A549 (cell line): ENCODE data around the gene PITX3. TPM values are rescaled to one million over a fixed set of nuclear protein-coding genes. Genes with fewer than 3 reads are reported as not detected.

Source experiments
- ATAC-seq, 2 experiments: fragments of 200-7000 bp in 1 of 2; fragments of >200 bp in 1 of 2; cut with Nextera tagmentation in 1 of 2; cut with Tn5 transposase in 1 of 2; 3 replicates each; pipeline versions ENCODE4 v1.8.0 to v1.9.1; 2018 to 2020; ENCODE audit warnings: mild to moderate bottlenecking in 1 of 2, moderate library complexity in 1 of 2
- CTCF ChIA-PET: fragments of 300-600 bp; sonication (Branson Sonifier 250); formaldehyde crosslinking; extraction: SDS; loops from one replicate; lab custom pipeline; 2021; ENCODE audit warnings: antibody characterized with exemption, inconsistent platforms; lab: Yijun Ruan, JAX
- POLR2A ChIA-PET: fragments of 350-600 bp; formaldehyde crosslinking; extraction: SDS; loops from one replicate; lab custom pipeline; 2021; ENCODE audit warnings: antibody characterized with exemption, inconsistent platforms; lab: Yijun Ruan, JAX
- DNase-seq, 2 experiments: peaks; one replicate each; pipeline versions ENCODE4 v3.0.0 to v3.0.0-alpha.2; 2011 to 2016; ENCODE audit warnings: low read depth in 1 of 2, low spot score in 1 of 2
- FAIRE-seq: peaks from 2 replicates; lab custom pipeline; 2011; peaks lifted over from hg19 to GRCh38; lab: Jason Lieb, UNC
- H3K27ac ChIP-seq, 2 experiments: fragments of >200 bp; sonication (Bioruptor Twin); formaldehyde crosslinking; 3 replicates each; pipeline ENCODE4 v1.5.1; 2016 to 2017
- H3K4me1 ChIP-seq: fragments of >200 bp; sonication (Bioruptor Twin); formaldehyde crosslinking; 3 replicates; pipeline ENCODE4 v1.6.1; 2016
- H3K4me2 ChIP-seq: fragments of >200 bp; sonication (Bioruptor Twin); formaldehyde crosslinking; 3 replicates; pipeline ENCODE4 v1.6.1; 2016
- H3K4me3 ChIP-seq: fragments of >200 bp; sonication (Bioruptor Twin); formaldehyde crosslinking; 3 replicates; pipeline ENCODE4 v1.5.1; 2016
- H3K9me3 ChIP-seq: fragments of >200 bp; sonication (Bioruptor Twin); formaldehyde crosslinking; 3 replicates; pipeline ENCODE4 v1.6.1; 2016
- BCL3 ChIP-seq: fragments of >200 bp; sonication (Bioruptor Twin); formaldehyde crosslinking; IDR thresholded peaks from 3 replicates; pipeline ENCODE4 v1.6.1; 2016
- BHLHE40 ChIP-seq: IDR thresholded peaks from 2 replicates; pipeline ENCODE4 v1.6.1; 2012; ENCODE audit warnings: low read depth, low read length, inconsistent platforms
- CBX8 ChIP-seq: fragments of 200-600 bp; sonication (generic); IDR thresholded peaks from 2 replicates; pipeline ENCODE4 v1.6.1; 2016
- CEBPB ChIP-seq, 2 experiments: fragments of >200 bp in 1 of 2; sonication (Bioruptor Twin) in 1 of 2; formaldehyde crosslinking in 1 of 2; IDR thresholded peaks; 2 replicates each; pipeline ENCODE4 v1.6.1; 2012 to 2016
- CHD2 ChIP-seq: fragments of 150-350 bp; IDR thresholded peaks from 2 replicates; pipeline ENCODE4 v1.6.1; 2014; ENCODE audit warnings: low read length; ENCODE audit not compliant: partially characterized antibody
- EHF ChIP-seq: fragments of 250-450 bp; sonication (Bioruptor Pico); IDR thresholded peaks from 2 replicates; pipeline ENCODE4 v1.5.0; 2020; ENCODE audit warnings: mild to moderate bottlenecking
- ELK1 ChIP-seq: fragments of 150-350 bp; IDR thresholded peaks from 2 replicates; pipeline ENCODE4 v1.6.1; 2014; ENCODE audit warnings: low read depth, mild to moderate bottlenecking, low read length
- HEYL ChIP-seq: fragments of 250-450 bp; sonication (Bioruptor Pico); IDR thresholded peaks from 2 replicates; pipeline ENCODE4 v1.8.0; 2021; ENCODE audit warnings: mild to moderate bottlenecking, moderate library complexity
- JUN ChIP-seq, 2 experiments: fragments of >200 bp; sonication (Bioruptor Twin); formaldehyde crosslinking; IDR thresholded peaks; 2 replicates in 1 of 2; 3 replicates in 1 of 2; pipeline ENCODE4 v1.6.1; 2016 to 2017
- MAFK ChIP-seq: fragments of 450-650 bp; IDR thresholded peaks from 2 replicates; pipeline ENCODE4 v1.6.1; 2014; ENCODE audit not compliant: partially characterized antibody
- MAZ ChIP-seq: fragments of 150-350 bp; IDR thresholded peaks from 2 replicates; pipeline ENCODE4 v1.6.1; 2014; ENCODE audit warnings: antibody characterized with exemption, low read depth, low read length, borderline replicate concordance
- POLR2A ChIP-seq: IDR thresholded peaks from 2 replicates; pipeline ENCODE4 v1.6.1; 2012; ENCODE audit warnings: mild to moderate bottlenecking, low read length
- RAD21 ChIP-seq, 2 experiments: fragments of >200 bp in 1 of 2; sonication (Bioruptor Twin) in 1 of 2; formaldehyde crosslinking in 1 of 2; IDR thresholded peaks in 1 of 2; conservative IDR thresholded peaks in 1 of 2; 2 replicates in 1 of 2; 3 replicates in 1 of 2; pipeline ENCODE4 v1.6.1; 2012 to 2018; ENCODE audit warnings: inconsistent platforms in 1 of 2
- RARB ChIP-seq: fragments of 250-450 bp; sonication (Bioruptor Pico); IDR thresholded peaks from 2 replicates; pipeline ENCODE4 v1.8.0; 2021; ENCODE audit warnings: mild to moderate bottlenecking, moderate library complexity
- RCOR1 ChIP-seq: fragments of 150-350 bp; IDR thresholded peaks from 2 replicates; pipeline ENCODE4 v1.6.1; 2014; ENCODE audit warnings: antibody characterized with exemption, low read length, low read depth
- RFX5 ChIP-seq: fragments of 450-650 bp; IDR thresholded peaks from 2 replicates; pipeline ENCODE4 v1.7.1; 2014; ENCODE audit warnings: antibody characterized with exemption, mild to moderate bottlenecking, moderate library complexity
- TFCP2L1 ChIP-seq: fragments of 250-450 bp; sonication (Bioruptor Pico); IDR thresholded peaks from 2 replicates; pipeline ENCODE4 v1.5.0; 2021; ENCODE audit warnings: mild to moderate bottlenecking
- TP53 ChIP-seq: fragments of 250-450 bp; sonication (Bioruptor Pico); IDR thresholded peaks from 2 replicates; pipeline ENCODE4 v1.5.0; 2021; ENCODE audit warnings: mild to moderate bottlenecking, moderate library complexity
- ZFP36 ChIP-seq: fragments of 450-650 bp; IDR thresholded peaks from 2 replicates; pipeline ENCODE4 v1.6.1; 2014; ENCODE audit warnings: borderline replicate concordance; ENCODE audit not compliant: partially characterized antibody
- ZNF302 ChIP-seq: fragments of 250-450 bp; sonication (Bioruptor Pico); IDR thresholded peaks from 2 replicates; pipeline ENCODE4 v1.9.0; 2021; ENCODE audit warnings: inconsistent platforms, mild to moderate bottlenecking, moderate library complexity
- ZSCAN20 ChIP-seq: fragments of 250-450 bp; sonication (Bioruptor Pico); IDR thresholded peaks from 2 replicates; pipeline ENCODE4 v1.8.0; 2022; ENCODE audit warnings: mild to moderate bottlenecking, moderate library complexity
- WGBS: methylation state at CpG from one replicate; pipeline ENCODE4 v1.1.6; 2017; ENCODE audit errors: missing lambda C conversion rate; 5-methylcytosine and 5-hydroxymethylcytosine counted together
- polyA plus RNA-seq, 4 experiments: library from polyadenylated mRNA; depleted of rRNA in 3 of 4; stranded (reverse); fragments of >200 nt; fragmentation: RNase III in 1 of 4; extraction: RNeasy Plus Mini Kit Qiagen cat#74134 plus additional on column Dnase treatment in 1 of 4; gene quantifications; 2 replicates in 3 of 4; 3 replicates in 1 of 4; pipeline ENCODE4 v1.2.3, GENCODE V29; 2011 to 2017

PITX3 gene
- polyA plus RNA-seq, 2 of the 4 experiments (the other 2 are of a cell fraction), result 0.09 TPM; not detected in 1

- DNase-seq (no peak), FAIRE-seq (peak; percentile 18), ATAC-seq (no peak)
- ChIA-PET POLR2A (no interaction called here), CTCF (interaction anchor here (0.6 to 2.0 kb wide), 8 partner anchors 8 to 913 kb away, joined by 3 to 6 read pairs (median 3); no protein-coding TSS in a partner anchor)
- 93% methylated on average over 2 of the region's 2 CpGs for WGBS
- no peak overlapping the region for H3K4me2 ChIP-seq
- H3K27ac ChIP-seq, result no peak overlapping the region
- no peaks in the 10 kb centered on the region for H3K4me1 ChIP-seq
- no peak for TF ChIP-seq BHLHE40
- TF ChIP-seq RCOR1, result no peak
- TF ChIP-seq CEBPB (IDR thresholded peaks at IDR 0.05), result no peak
- no peak for TF ChIP-seq RFX5
- no peak for TF ChIP-seq RARB (CRISPR knock-in tag)
- TF ChIP-seq EHF (CRISPR knock-in tag), result no peak
- TF ChIP-seq ZSCAN20, result no peak
- TF ChIP-seq, all 56 proteins: peak for 0
- Histone ChIP-seq H3K9me3 (no peaks in the 10 kb centered on the region), H3K4me3 (no peak overlapping the region)
These were observed 43.2 kb upstream of the PITX3 start for GRCh38 chr10:102284531-102284930.

- WGBS, result 82% methylated on average over 2 of the region's 2 CpGs
- DNase-seq (no peak), ATAC-seq (no peak), FAIRE-seq (no peak)
- H3K4me3 ChIP-seq, result no peak overlapping the region
- no peaks in the 10 kb centered on the region for H3K9me3 ChIP-seq
- ChIA-PET CTCF (interaction anchor here (1.0 to 1.7 kb wide), 3 partner anchors 10 to 53 kb away, joined by 3 to 6 read pairs (median 5); no protein-coding TSS in a partner anchor), POLR2A (no interaction called here)
- H3K4me2 ChIP-seq, result no peak overlapping the region
- H3K4me1 ChIP-seq, result no peaks in the 10 kb centered on the region
- no peak for TF ChIP-seq POLR2A
- TF ChIP-seq TP53, result no peak
- no peak overlapping the region for H3K27ac ChIP-seq
These were observed 42.6 kb upstream of the PITX3 start for GRCh38 chr10:102283890-102284289.

GRCh38 chr10:102283488-102283887 is 42.2 kb upstream of the PITX3 start:
- H3K9me3 ChIP-seq, result no peaks in the 10 kb centered on the region
- no peak overlapping the region for H3K4me2 ChIP-seq
- TF ChIP-seq MAFK (no peak), ZFP36 (no peak), JUN (IDR thresholded peaks at IDR 0.05) (no peak), TFCP2L1 (CRISPR knock-in tag) (no peak), RAD21 (conservative IDR thresholded peaks at IDR 0.05 in 1 of 2, IDR thresholded peaks at IDR 0.05 in 1 of 2) (no peak), BCL3 (no peak), CBX8 (no peak), RARB (CRISPR knock-in tag) (no peak), ELK1 (no peak), CHD2 (no peak), EHF (CRISPR knock-in tag) (no peak), HEYL (CRISPR knock-in tag) (no peak)
- H3K4me3 ChIP-seq, result no peak overlapping the region
- 75% methylated on average over 2 of the region's 2 CpGs for WGBS
- no peaks in the 10 kb centered on the region for H3K4me1 ChIP-seq
- FAIRE-seq, result no peak
- no peak for DNase-seq
- H3K27ac ChIP-seq, result no peak overlapping the region
- CTCF ChIA-PET, result interaction anchor here (1.7 kb wide), 2 partner anchors 10 to 15 kb away, joined by 5 to 6 read pairs; no protein-coding TSS in a partner anchor
- no peak for ATAC-seq
- POLR2A ChIA-PET, result no interaction called here

GRCh38 chr10:102281102-102281487 is 39.8 kb upstream of the PITX3 start:
- DNase-seq, result no peak
- POLR2A ChIA-PET, result no interaction called here
- WGBS, result 88% methylated on average over 3 of the region's 3 CpGs
- no peak overlapping the region for H3K4me2 ChIP-seq
- no peaks in the 10 kb centered on the region for H3K4me1 ChIP-seq
- CTCF ChIA-PET, result no interaction called here
- FAIRE-seq, result no peak
- ATAC-seq, result no peak
- H3K9me3 ChIP-seq, result no peaks in the 10 kb centered on the region
- TF ChIP-seq MAZ (no peak), TFCP2L1 (CRISPR knock-in tag) (no peak), CHD2 (no peak), EHF (CRISPR knock-in tag) (no peak), ZNF302 (CRISPR knock-in tag) (no peak)
- no peak overlapping the region for H3K4me3 ChIP-seq
- no peak overlapping the region for H3K27ac ChIP-seq
